Measurements from ENCODE around the gene LRCOL1. TPM values are rescaled to one million over a fixed set of nuclear protein-coding genes. Genes with fewer than 3 reads are reported as not detected.
A peak's percentile ranks its signal among the peaks of the same experiment; 100 is the strongest.

The LRCOL1 gene
- total and polyA plus RNA-seq, 10 donors: 0.54 to 4.1 (median 1.4) TPM; not detected in 2

GRCh38 chr12:132608231-132609171 lies 1.9 kb downstream of the LRCOL1 start:
- H3K9me3 ChIP-seq: peaks cover 0 to 7% (median 0%) of the 10 kb centered on the region in 8 donors
- no peak for DNase-seq
- no peak overlapping the region for H3K4me3 ChIP-seq
- intact Hi-C loops (cut with DNase I; ENCODE audit: low total_unique reads): no loop called here
- TF ChIP-seq CTCF (IDR thresholded peaks at IDR 0.05 in 8 of 11, conservative IDR thresholded peaks at IDR 0.05 in 3 of 11) (no peak), POLR2A (IDR thresholded peaks at IDR 0.05) (no peak), POLR2AphosphoS5 (IDR thresholded peaks at IDR 0.05) (peak; percentile 24 to 55 (median 46))
- no peaks in the 10 kb centered on the region for H3K36me3 ChIP-seq
- H3K27me3 ChIP-seq (replicated peaks in 1 of 7): peaks cover 0 to 81% (median 22%) of the 10 kb centered on the region in 7 donors
- peaks cover 0 to 44% (median 27%) of the 10 kb centered on the region in 6 donors for H3K4me1 ChIP-seq
- no peak overlapping the region for H3K27ac ChIP-seq
- 46 to 58% (median 49%) methylated on average over 24 to 25 of the region's 25 CpGs for WGBS, 5 donors

- Histone ChIP-seq H3K27ac (no peak overlapping the region), H3K9me3 (peaks cover 0 to 7% (median 0%) of the 10 kb centered on the region in 8 donors), H3K36me3 (no peaks in the 10 kb centered on the region), H3K4me3 (no peak overlapping the region), H3K4me1 (peaks cover 0 to 58% (median 37%) of the 10 kb centered on the region in 6 donors), H3K27me3 (replicated peaks in 1 of 7) (peaks cover 0 to 95% (median 22%) of the 10 kb centered on the region in 7 donors)
- intact Hi-C loops (cut with DNase I; ENCODE audit: low total_unique reads): no loop called here
- WGBS, 5 donors: 84 to 91% (median 90%) methylated on average over 17 to 19 of the region's 19 CpGs
- DNase-seq: no peak
- TF ChIP-seq POLR2A (IDR thresholded peaks at IDR 0.05): no peak
- TF ChIP-seq CTCF (IDR thresholded peaks at IDR 0.05 in 8 of 11, conservative IDR thresholded peaks at IDR 0.05 in 3 of 11): no peak
- TF ChIP-seq POLR2AphosphoS5 (IDR thresholded peaks at IDR 0.05): no peak
Observed at GRCh38 chr12:132606927-132607326, 3.5 kb downstream of the LRCOL1 start.

GRCh38 chr12:132606466-132606865 lies 3.9 kb downstream of the LRCOL1 start:
- intact Hi-C loops (cut with DNase I; ENCODE audit: low total_unique reads): no loop called here
- Histone ChIP-seq H3K36me3 (no peaks in the 10 kb centered on the region), H3K9me3 (peaks cover 0 to 2% (median 0%) of the 10 kb centered on the region in 8 donors), H3K27ac (no peak overlapping the region), H3K4me1 (peaks cover 0 to 62% (median 38%) of the 10 kb centered on the region in 6 donors), H3K27me3 (replicated peaks in 1 of 7) (peaks cover 0 to 93% (median 22%) of the 10 kb centered on the region in 7 donors), H3K4me3 (no peak overlapping the region)
- DNase-seq: no peak
- TF ChIP-seq POLR2A (IDR thresholded peaks at IDR 0.05) (no peak), CTCF (IDR thresholded peaks at IDR 0.05 in 8 of 11, conservative IDR thresholded peaks at IDR 0.05 in 3 of 11) (no peak), POLR2AphosphoS5 (IDR thresholded peaks at IDR 0.05) (no peak)
- 67 to 79% (median 67%) methylated on average over 16 of the region's 16 CpGs for WGBS, 5 donors

- TF ChIP-seq CTCF (IDR thresholded peaks at IDR 0.05 in 8 of 11, conservative IDR thresholded peaks at IDR 0.05 in 3 of 11) (no peak), POLR2AphosphoS5 (IDR thresholded peaks at IDR 0.05) (no peak), POLR2A (IDR thresholded peaks at IDR 0.05) (no peak)
- H3K9me3 ChIP-seq: no peaks in the 10 kb centered on the region
- DNase-seq: peak; percentile 68
- peaks cover 3 to 67% (median 42%) of the 10 kb centered on the region in 6 donors for H3K4me1 ChIP-seq
- no peaks in the 10 kb centered on the region for H3K36me3 ChIP-seq
- H3K27me3 ChIP-seq (replicated peaks in 1 of 7): peaks cover 0 to 93% (median 22%) of the 10 kb centered on the region in 7 donors
- intact Hi-C loops (cut with DNase I; ENCODE audit: low total_unique reads): no loop called here
- H3K4me3 ChIP-seq: no peak overlapping the region
- no peak overlapping the region for H3K27ac ChIP-seq
- WGBS, 5 donors: 80 to 91% (median 87%) methylated on average over 18 of the region's 18 CpGs
Observed at GRCh38 chr12:132605892-132606291, 4.5 kb downstream of the LRCOL1 start.

Data from spleen (tissue), 11 donors.